Bronchial epithelial cell (primary cell): Measurements from ENCODE around the gene NCEH1. TPM values are rescaled to one million over a fixed set of nuclear protein-coding genes. Genes with fewer than 3 reads are reported as not detected.

Source experiments
- DNase-seq: peaks from one replicate; pipeline ENCODE4 v3.0.0-alpha.2; 2010; ENCODE audit warnings: low read depth
- FAIRE-seq: peaks from 2 replicates; lab custom pipeline; 2011; peaks lifted over from hg19 to GRCh38; lab: Jason Lieb, UNC
- H3K27me3 ChIP-seq: 2 replicates; pipeline ENCODE4 v1.5.1; 2011; ENCODE audit warnings: low read length; ENCODE audit not compliant: control insufficient read depth, insufficient read depth
- H3K36me3 ChIP-seq: 2 replicates; pipeline ENCODE4 v1.5.1; 2011; ENCODE audit warnings: low read length; ENCODE audit not compliant: control insufficient read depth, insufficient read depth
- H3K4me3 ChIP-seq: 2 replicates; pipeline ENCODE4 v1.5.1; 2011; ENCODE audit warnings: mild to moderate bottlenecking, low read depth, low read length, control low read depth
- CTCF ChIP-seq: IDR thresholded peaks from 2 replicates; pipeline ENCODE4 v1.5.1; 2011; ENCODE audit warnings: mild to moderate bottlenecking, moderate library complexity, low read length, control low read depth, inconsistent platforms; ENCODE audit not compliant: insufficient read depth, severe bottlenecking
- total RNA-seq: library from RNA; depleted of rRNA; stranded (reverse); fragments of >200 nt; gene quantifications from 2 replicates; pipeline ENCODE4 v1.2.1, GENCODE V29; 2014

Gene NCEH1
- total RNA-seq, 1 donor from 2014 or later = 5.3 TPM

- Histone ChIP-seq H3K36me3 (no peaks in the 10 kb centered on the region), H3K4me3 (peak overlapping the region; percentile 75), H3K27me3 (no peaks in the 10 kb centered on the region)
- no peak for TF ChIP-seq CTCF
- DNase-seq (no peak), FAIRE-seq (no peak)
Measured at GRCh38 chr3:172711454-172711795, 558 bp upstream of the NCEH1 start.

- DNase-seq (peak; percentile 58), FAIRE-seq (no peak)
- no peaks in the 10 kb centered on the region for H3K36me3 ChIP-seq
- H3K27me3 ChIP-seq = no peaks in the 10 kb centered on the region
- no peak for TF ChIP-seq CTCF
- peak overlapping the region; percentile 75 for H3K4me3 ChIP-seq
Measured at GRCh38 chr3:172709774-172710663, 848 bp downstream of the NCEH1 start.

DNA sequence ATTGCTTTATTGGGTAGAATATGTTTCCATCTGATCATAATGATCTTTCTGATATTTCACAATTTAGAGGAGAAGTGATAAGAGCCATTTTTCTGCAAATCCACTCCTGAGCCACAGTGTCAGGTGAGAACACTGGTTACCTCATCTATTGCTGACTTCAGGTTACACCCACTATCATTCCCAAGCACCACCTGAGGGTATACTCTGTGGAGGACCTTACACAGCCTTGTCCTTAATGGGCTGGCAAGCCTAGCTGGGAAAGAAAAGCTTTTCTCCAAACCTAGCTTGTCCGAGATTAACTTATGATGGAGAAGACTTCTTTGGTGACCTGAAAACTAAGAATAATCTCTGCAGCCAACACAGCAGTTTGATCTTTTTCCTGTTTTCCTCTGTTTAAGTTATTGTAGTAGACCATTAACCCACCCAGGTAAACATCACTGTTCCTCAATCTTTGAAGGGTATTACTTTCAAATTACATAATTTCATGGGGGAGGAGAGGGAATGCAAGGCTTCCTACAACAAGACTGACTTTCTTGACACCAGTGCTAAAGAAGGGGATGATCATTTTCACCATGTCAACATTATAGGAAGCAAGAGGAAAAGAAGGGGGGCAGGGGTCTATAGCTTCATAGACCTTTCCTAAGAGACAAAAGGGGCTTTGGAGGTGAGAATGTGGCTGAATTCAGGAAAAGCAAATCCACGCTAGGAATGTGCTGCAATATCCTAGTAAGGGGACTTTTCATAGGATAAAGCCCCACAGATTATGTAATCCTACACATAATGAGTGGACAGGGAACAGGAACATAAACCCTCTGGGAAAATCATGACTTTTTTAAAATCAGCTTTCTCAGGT lies 1.7 kb downstream of the NCEH1 start:
- DNase-seq = peak; percentile 67
- Histone ChIP-seq H3K27me3 (no peaks in the 10 kb centered on the region), H3K4me3 (no peak overlapping the region), H3K36me3 (no peaks in the 10 kb centered on the region)
- no peak for FAIRE-seq
- no peak for TF ChIP-seq CTCF

DNA sequence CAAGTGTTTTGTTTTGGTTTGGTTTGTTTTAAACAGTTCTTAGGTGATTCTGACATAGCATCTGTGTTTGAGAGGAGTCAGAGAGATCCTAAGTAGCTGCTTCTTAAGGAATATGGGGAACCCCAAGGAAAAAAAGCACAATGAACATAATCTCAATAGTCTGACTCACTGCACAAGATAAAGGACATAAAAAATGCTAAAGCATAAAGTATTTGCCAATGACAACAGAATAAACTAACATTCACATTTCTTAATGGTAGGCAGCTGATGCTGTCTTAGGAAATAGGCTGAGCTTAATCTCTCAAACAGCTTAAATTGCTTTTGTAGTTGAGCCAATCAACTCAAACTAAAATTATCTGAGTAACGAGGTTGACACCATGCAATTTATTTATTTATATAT lies 2.9 kb downstream of the NCEH1 start:
- H3K27me3 ChIP-seq = no peaks in the 10 kb centered on the region
- no peaks in the 10 kb centered on the region for H3K36me3 ChIP-seq
- FAIRE-seq (no peak), DNase-seq (peak; percentile 29)
- no peak overlapping the region for H3K4me3 ChIP-seq
- TF ChIP-seq CTCF = no peak

DNA sequence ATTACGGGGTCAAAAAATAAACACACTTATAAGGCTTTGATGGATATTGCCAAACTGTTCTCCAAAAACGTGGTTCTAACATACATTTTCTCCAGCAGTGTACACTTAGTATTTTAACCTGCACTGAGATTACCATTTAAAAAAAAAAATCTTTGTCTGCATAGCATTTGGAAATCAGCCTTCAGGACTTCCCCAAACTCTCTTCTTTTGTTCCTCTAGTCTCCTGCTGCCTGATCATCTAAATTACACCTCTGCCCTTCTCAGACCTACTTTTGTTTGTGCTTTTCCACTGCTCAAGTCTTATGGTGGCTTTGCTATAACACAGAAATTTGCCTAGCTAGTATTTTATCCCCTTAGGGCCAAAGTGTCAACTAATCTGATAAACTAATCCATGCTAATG lies 3.8 kb downstream of the NCEH1 start:
- Histone ChIP-seq H3K27me3 (no peaks in the 10 kb centered on the region), H3K4me3 (no peak overlapping the region), H3K36me3 (no peaks in the 10 kb centered on the region)
- DNase-seq (no peak), FAIRE-seq (no peak)
- no peak for TF ChIP-seq CTCF
